ENCODE results near the gene CCP110.

The CCP110 gene

DNA sequence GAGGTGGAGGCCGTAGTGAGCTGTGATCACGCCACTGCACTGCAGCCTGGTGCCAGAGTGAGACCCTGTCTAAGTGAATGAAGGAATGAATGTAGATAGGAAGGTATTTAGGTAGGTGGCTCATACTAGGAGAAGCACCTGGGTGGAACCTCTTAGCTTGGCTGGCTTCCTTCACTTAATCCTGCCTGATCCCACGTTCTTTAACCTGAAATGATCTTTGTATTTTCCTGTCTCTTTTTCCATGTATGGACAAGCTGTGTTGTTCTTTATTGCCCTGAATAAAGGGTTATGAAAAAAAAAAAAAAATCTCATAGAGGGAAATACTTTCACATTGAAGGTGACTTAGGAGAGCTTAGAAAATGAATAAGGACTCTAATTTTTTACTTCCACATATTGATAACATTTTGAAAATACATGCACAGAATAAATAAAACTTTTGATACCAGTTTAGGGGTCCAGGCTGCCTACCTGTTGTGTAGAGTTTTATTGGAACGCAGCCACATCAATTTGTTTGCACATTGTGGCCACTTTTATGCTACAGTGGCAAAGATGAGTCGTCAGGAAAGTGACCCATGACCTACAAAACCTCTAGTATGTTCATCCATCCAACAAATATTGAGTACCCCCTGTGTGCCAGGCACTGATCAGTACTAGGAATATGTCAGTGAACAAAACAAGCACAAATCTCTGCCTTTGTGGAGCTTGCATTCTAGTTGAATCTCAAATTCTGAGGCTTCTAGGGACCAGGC lies 76.4 kb downstream of the CCP110 start:
- Histone ChIP-seq H3K4me3 (ENCODE audit: insufficient read depth, low read depth, low read length) (no peak overlapping the region), H3K27ac (ENCODE audit: insufficient read depth, low read depth, low read length, poor library complexity, severe bottlenecking) (no peak overlapping the region)

GRCh38 chr16:19601083-19601976 lies 77.6 kb downstream of the CCP110 start:
- Histone ChIP-seq H3K27me3 (ENCODE audit: control insufficient read depth, insufficient read depth, low read length, poor library complexity, severe bottlenecking) (no peaks in the 10 kb centered on the region), H3K4me3 (ENCODE audit: insufficient read depth, low read depth, low read length) (no peak overlapping the region), H3K9me3 (ENCODE audit: control insufficient read depth, low read length) (no peaks in the 10 kb centered on the region), H3K36me3 (ENCODE audit: control insufficient read depth, insufficient read depth, low read length) (no peaks in the 10 kb centered on the region), H3K4me1 (ENCODE audit: control insufficient read depth, insufficient read depth, low read length) (peaks cover 5% of the 10 kb centered on the region), H3K27ac (ENCODE audit: insufficient read depth, low read depth, low read length, poor library complexity, severe bottlenecking) (no peak overlapping the region)
- 78 to 80% methylated on average over 13 of the region's 13 CpGs for WGBS, 2 experiments

More for the DNA sequence above, 76.4 kb downstream of the CCP110 start:
- Histone ChIP-seq H3K9me3 (ENCODE audit: control insufficient read depth, low read length) (no peaks in the 10 kb centered on the region), H3K36me3 (ENCODE audit: control insufficient read depth, insufficient read depth, low read length) (no peaks in the 10 kb centered on the region), H3K4me1 (ENCODE audit: control insufficient read depth, insufficient read depth, low read length) (peaks cover 5% of the 10 kb centered on the region), H3K27me3 (ENCODE audit: control insufficient read depth, insufficient read depth, low read length, poor library complexity, severe bottlenecking) (no peaks in the 10 kb centered on the region)
- WGBS, 2 experiments = 92 to 95% methylated on average over 5 of the region's 5 CpGs

Measured in ectodermal cell (in vitro differentiated cells).